NK-92 (cell line): ENCODE measurements around the gene SYVN1.
A peak's percentile ranks its signal among the peaks of the same experiment; 100 is the strongest.
"Not testable (repeated sequence)": the region's sequence is repeated elsewhere in the genome, so short reads cannot be mapped to it uniquely, and the experiment has no call there.

ENCODE experiments used
- DNase-seq: peaks from one replicate; lab custom pipeline; 2025; ENCODE audit not compliant: unreplicated experiment; lab: John Stamatoyannopoulos, UW

Gene SYVN1

GRCh38 chr11:65151331-65151899 lies 17.1 kb upstream of the SYVN1 start:
- DNase-seq, result no peak

- DNase-seq, result no peak
These were observed 16.4 kb upstream of the SYVN1 start for GRCh38 chr11:65150509-65151299.

GRCh38 chr11:65150131-65150508 lies 15.8 kb upstream of the SYVN1 start:
- not testable (repeated sequence) for DNase-seq

- DNase-seq, result no peak
These were observed 14.3 kb upstream of the SYVN1 start for GRCh38 chr11:65148657-65149056.

- DNase-seq, result no peak
These were observed 13.2 kb upstream of the SYVN1 start for GRCh38 chr11:65147352-65148075.

GRCh38 chr11:65141896-65142494 lies 7.7 kb upstream of the SYVN1 start:
- no peak for DNase-seq

- no peak for DNase-seq
These were observed 2.3 kb upstream of the SYVN1 start for GRCh38 chr11:65136515-65137096.

- DNase-seq, result no peak
These were observed 1.4 kb upstream of the SYVN1 start for GRCh38 chr11:65135633-65136145.

GRCh38 chr11:65134952-65135632 lies 773 bp upstream of the SYVN1 start:
- DNase-seq, result peak; percentile 65

GRCh38 chr11:65133724-65134123 lies 595 bp downstream of the SYVN1 start:
- DNase-seq, result no peak

- no peak for DNase-seq
These were observed 1.2 kb downstream of the SYVN1 start for GRCh38 chr11:65132988-65133700.

- no peak for DNase-seq
These were observed 1.9 kb downstream of the SYVN1 start for GRCh38 chr11:65132238-65132987.

GRCh38 chr11:65131895-65132237 lies 2.5 kb downstream of the SYVN1 start:
- no peak for DNase-seq

- DNase-seq, result no peak
These were observed 2.9 kb downstream of the SYVN1 start for GRCh38 chr11:65131417-65131776.

- DNase-seq, result no peak
These were observed 3.5 kb downstream of the SYVN1 start for GRCh38 chr11:65130631-65131416.

GRCh38 chr11:65129649-65130441 lies 4.5 kb downstream of the SYVN1 start:
- DNase-seq, result no peak

- no peak for DNase-seq
These were observed 5.9 kb downstream of the SYVN1 start for GRCh38 chr11:65128182-65129145.
